Measurements from ENCODE around the gene TMEM156.

- TF ChIP-seq CTCF (IDR thresholded peaks at IDR 0.05; ENCODE audit: low read depth, low read length): no peak
- TF ChIP-seq EZH2phosphoT487 (IDR thresholded peaks at IDR 0.05; ENCODE audit: low read depth): no peak
Measured at GRCh38 chr4:38965866-38966265, 66.3 kb downstream of the TMEM156 start.
